Uterus (tissue), 2 donors: ENCODE results near the gene UNC13D.

ENCODE experiments used
- CTCF ChIP-seq, 4 experiments: fragments of 200-600 bp in 2 of 4; fragments of 450-650 bp in 2 of 4; sonication (generic) in 2 of 4; IDR thresholded peaks; one replicate each; pipeline ENCODE4 v1.5.1; 2016 to 2019; ENCODE audit warnings: antibody characterized with exemption in 4 of 4, mild to moderate bottlenecking in 2 of 4, moderate library complexity in 1 of 4
- POLR2A ChIP-seq, 2 donors: fragments of 450-650 bp; IDR thresholded peaks; one replicate each; pipeline ENCODE4 v1.6.1; 2016; ENCODE audit warnings: antibody characterized with exemption in 2 of 2, mild to moderate bottlenecking in 1 of 2, moderate library complexity in 1 of 2

- TF ChIP-seq POLR2A (IDR thresholded peaks at IDR 0.05), result peak; percentile 97 to 99
- TF ChIP-seq CTCF (IDR thresholded peaks at IDR 0.05), result peak; percentile 57 to 75 (median 68)
Observed at GRCh38 chr17:75855310-75856061, 11.3 kb upstream of the UNC13D start, which contains the start of gene WBP2.
